Hepatocyte (in vitro differentiated cells): ENCODE measurements around the gene SYNJ1.

ENCODE experiments used
- CTCF ChIP-seq: fragments of 200-600 bp; sonication (generic); IDR thresholded peaks from 2 replicates; pipeline ENCODE4 v1.5.1; 2016; ENCODE audit warnings: antibody characterized with exemption, mild to moderate bottlenecking; ENCODE audit not compliant: poor library complexity
- EZH2 ChIP-seq: fragments of 200-600 bp; sonication (generic); IDR thresholded peaks from 2 replicates; pipeline ENCODE4 v1.6.1; 2016; ENCODE audit warnings: antibody characterized with exemption, mild to moderate bottlenecking, borderline replicate concordance

DNA sequence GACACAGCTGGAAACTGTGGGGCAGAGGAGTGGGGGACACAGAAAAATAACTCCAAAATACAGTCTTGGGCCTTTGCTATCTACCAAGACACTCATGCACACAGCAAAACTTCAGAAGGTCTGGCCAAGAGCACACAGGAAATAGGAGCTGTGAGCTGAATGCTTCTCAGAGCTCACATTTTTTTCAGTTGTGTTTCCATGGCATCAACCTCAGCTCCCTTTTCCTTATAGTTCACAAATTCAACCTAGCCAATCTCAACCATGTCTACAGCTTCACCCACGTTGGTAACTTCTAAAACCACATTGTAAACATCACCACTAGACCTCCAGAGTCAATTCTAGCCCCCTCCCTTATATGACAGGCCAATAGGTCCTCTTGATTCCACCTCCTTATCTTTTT is 19.6 kb upstream of the SYNJ1 start:
- no peak for TF ChIP-seq CTCF
- no peak for TF ChIP-seq EZH2
